NCI-H1694 (cell line): Measurements from ENCODE around the gene PANK2.
"Not testable (repeated sequence)": the region's sequence is repeated elsewhere in the genome, so short reads cannot be mapped to it uniquely, and the experiment has no call there.

Source experiments
- DNase-seq: peaks from one replicate; lab custom pipeline; 2025; lab: John Stamatoyannopoulos, UW

Gene PANK2

GRCh38 chr20:3927486-3928291, 38.5 kb downstream of the PANK2 start:
- peak; percentile 70 for DNase-seq

DNA sequence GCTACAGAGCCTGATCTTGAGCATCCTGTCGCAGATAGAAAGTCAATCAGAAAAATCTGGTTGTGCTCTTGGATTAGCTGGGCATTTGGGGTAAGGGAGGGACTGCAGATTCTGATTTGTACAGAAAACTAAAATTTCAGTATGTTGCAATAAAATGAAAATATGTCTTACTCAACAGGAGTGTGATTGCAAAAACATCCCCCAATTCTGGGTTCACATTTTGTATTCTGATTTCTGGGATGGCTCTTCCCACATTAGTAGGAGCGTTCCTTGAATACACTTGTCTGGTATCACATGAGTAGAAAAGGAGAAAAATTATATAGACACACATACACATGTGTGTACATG, 40.5 kb downstream of the PANK2 start:
- DNase-seq: no peak

DNA sequence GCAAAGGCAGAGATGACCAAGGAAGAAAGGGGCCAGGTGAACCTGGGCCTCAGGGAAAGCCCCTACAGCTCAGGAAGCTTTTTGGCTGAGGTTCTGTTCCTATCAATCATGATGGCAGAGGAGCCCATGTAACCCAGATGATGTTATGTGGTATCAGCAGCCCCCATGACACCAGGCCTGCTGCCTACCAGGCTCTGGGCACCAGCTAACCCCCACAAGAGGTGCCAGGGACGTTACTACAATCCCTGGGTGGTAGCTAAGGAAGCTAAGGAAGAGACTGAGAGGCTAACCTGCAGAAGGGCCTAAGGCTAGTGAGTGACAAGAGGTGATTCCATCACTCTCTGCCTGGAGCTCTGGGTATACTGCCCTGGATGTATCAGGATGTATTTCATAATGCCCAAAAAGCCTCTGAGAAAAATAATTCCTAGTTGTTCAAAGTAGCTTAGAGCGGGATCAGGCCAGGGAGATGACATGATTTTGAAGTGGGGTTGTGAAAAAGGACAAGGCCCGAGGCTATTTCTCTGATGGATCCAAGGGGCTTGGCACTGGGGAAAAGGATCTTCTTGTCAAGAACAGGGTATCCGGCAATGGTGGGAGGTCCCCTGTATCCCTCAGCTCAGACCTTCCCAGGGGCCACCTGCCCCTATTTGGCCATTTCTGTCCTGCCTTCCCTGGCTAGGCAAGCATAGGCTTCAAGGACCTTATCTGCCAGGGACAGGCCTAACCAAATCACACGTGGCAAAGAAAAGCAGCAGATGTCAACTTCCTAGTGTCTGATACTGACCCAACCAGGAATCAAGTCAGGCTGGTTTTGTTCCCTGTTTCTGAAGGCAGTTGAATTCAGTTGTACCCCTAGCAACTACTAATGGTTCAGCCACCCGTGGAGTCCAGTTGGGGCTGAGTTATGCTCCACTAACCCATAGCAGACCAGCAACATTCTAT, 41.3 kb downstream of the PANK2 start:
- DNase-seq: no peak

DNA sequence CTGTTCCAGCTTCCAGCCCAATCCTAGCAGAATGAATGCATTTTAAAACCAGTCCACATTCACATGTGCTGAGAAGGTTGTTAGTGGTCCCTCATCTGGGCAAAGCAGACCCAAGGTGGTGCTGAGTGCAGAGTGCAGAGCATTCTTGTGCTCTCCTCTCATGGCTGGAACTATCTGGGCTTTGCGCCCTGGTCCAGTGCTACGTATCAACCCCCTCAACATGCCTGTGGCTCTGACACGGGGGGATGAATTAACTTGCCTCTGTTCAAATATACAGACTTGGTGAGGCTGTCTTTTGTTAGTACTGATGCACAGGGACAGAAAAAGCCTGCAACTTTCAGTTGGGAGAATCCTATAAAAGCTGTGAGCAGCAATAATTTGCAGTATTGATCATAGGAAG, 42.5 kb downstream of the PANK2 start:
- DNase-seq: no peak

GRCh38 chr20:3932277-3932676, 43.1 kb downstream of the PANK2 start:
- no peak for DNase-seq

DNA sequence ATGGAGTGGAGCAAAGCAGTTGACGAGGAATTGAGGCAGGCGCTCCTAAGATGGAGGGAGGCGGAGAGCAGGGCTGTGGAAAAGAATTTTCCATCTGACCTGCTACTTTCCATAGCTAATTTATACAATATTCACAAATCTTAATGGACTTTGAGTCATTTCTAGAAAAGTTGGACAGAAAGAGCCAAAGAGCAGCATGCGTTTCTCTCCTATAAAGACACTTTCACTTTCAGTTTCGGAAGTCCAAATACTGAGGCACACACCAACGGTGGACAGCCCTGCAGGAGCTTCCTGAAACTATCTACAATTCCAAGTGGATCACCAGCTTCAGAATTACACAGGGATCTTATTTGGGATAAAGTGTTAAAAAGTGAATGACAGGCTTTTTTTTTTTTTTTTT, 43.5 kb downstream of the PANK2 start:
- DNase-seq: no peak

GRCh38 chr20:3933218-3933617, 44.0 kb downstream of the PANK2 start:
- DNase-seq: no peak

GRCh38 chr20:3934624-3935023, 45.4 kb downstream of the PANK2 start:
- no peak for DNase-seq

GRCh38 chr20:3935295-3935955, 46.2 kb downstream of the PANK2 start:
- DNase-seq: peak; percentile 79

DNA sequence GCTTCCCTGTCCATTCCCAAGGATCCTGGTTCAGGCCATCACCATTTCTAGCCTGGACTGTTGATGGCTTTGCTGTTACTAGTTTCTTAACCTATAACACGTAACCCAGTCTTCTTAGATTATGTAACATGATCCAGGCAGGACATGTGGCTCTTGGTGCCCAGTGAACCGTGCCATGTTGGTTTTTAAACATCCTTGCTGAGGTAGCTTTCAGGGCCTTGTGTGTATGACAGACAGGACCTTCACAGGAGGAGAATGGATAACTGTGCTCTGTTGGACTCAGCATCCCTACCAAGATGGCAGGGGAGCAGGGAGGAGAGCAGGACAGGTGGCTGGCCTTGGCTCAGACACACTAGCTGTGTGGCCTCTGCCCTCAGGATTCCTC, 46.8 kb downstream of the PANK2 start:
- no peak for DNase-seq

DNA sequence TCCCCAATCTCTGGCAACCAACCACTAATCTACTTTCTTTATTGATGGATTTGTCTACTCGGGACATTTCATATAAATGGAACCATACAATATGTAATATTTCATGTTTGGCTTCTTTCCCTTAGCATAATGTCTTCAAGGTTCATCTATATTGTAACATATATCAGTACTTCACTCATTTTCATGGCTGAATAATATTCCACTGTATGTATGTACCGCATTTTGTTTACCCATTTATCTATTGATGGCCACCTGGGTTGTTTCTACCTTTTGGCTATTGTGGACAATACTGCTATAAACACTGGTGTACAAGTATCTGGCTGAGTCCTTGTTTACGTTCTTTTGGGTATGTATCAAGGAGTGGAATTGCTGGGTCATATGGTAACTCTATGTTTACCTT, 48.4 kb downstream of the PANK2 start:
- DNase-seq: no peak

GRCh38 chr20:3940905-3941304, 51.7 kb downstream of the PANK2 start:
- no peak for DNase-seq

- not testable (repeated sequence) for DNase-seq
Measured at GRCh38 chr20:3946666-3947065, 57.5 kb downstream of the PANK2 start.

DNA sequence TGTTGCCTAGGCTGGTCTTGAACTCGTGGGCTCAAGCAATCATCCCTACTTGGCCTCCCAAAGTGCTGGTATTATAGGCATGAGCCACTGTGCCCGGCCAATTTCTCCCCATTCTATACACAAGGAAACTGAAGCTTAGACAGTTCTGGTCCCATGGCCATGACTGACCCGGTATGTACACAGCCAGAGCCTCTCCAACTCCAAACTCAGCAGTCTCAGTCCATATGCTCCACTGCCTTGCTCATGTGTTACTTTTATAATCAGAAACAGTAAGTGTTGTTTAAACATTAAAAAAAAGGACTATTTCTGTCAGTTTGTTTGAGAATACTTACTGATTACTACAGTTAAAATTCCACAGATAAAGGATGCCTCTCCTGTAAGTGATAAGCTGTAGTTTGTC, 75.5 kb downstream of the PANK2 start:
- DNase-seq: no peak

DNA sequence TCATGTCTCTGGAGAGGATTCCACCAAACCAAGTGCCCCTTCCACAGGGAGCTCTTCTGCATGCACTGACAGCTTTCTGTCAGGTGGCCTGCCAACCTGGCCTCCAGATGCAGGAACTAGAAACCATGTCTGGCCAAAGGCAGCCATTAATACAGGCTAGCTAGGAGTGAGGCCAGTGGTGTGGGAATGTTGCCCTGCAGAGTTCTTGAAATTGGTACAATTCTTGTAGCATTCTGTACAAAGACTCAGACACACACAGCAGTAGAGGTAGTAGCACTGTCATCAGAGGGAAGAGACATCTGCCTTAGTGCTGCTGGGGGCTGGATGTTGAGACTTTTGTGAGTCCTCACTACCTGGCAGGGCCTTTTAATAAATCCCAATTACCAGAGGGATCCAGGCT, 77.4 kb downstream of the PANK2 start:
- DNase-seq: no peak

GRCh38 chr20:3970016-3970415, 80.8 kb downstream of the PANK2 start:
- no peak for DNase-seq

DNA sequence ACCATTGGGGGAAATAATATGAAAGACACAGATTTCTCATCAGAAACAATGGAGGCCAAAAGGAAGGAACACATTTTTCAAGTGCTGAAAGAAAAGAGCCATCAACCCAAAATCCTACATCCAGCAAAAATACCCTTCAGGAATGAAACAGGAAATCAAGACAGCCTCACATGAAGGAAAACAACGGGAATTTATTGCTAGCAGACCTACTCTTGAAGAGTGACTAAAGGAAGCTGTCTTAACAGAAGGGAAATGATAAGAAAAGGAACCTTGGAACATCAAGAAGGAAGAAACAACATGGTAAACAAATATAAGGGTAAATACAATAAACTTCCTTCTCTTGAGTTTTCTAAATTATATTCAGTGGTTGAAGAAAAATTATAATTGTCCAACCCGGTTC, 82.0 kb downstream of the PANK2 start:
- no peak for DNase-seq

GRCh38 chr20:3972161-3972560, 83.0 kb downstream of the PANK2 start:
- DNase-seq: no peak

DNA sequence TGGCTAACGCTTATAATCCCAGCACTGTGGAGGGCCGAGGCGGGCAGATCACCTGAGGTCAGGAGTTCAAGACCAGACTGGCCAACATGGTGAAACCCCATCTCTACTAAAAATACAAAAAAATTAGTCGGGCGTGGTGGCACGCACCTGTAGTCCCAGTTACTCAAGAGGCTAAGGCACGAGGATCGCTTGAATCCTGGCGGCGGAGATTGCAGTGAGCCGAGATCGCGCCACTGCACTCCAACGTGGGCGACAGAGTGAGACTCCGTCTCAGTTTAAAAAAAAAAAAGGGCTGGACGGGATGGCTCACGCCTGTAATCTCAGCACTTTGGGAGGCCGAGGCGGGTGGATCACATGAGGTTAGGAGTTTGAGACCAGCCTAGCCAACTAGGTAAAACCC, 83.4 kb downstream of the PANK2 start:
- DNase-seq: not testable (repeated sequence)

GRCh38 chr20:3973705-3974104, 84.5 kb downstream of the PANK2 start:
- DNase-seq: no peak

DNA sequence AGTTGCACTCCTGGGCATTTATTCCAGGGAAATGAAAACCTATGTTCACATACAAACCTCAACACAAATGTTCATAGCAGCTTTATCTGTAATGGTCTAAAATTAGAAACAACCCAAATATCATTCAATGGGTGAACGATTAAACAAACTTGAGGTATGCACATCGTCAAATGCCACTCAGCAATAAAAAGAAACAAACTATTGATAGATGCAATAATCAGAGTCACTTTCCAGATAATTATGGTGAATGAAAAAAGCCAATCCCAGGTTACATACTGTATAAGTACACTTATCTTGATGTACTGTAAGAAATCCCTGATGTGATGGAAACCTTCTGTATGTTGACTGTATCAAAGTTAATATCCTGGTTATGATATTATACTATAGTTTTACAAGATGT, 87.3 kb downstream of the PANK2 start:
- DNase-seq: no peak
